HCT116 (cell line): Measurements from ENCODE around the gene GAP43. TPM values are rescaled to one million over a fixed set of nuclear protein-coding genes. Genes with fewer than 3 reads are reported as not detected.

ENCODE experiments used
- ATAC-seq: fragments of 200-7000 bp; cut with Tn5 transposase; 2 replicates; pipeline ENCODE4 v1.9.1; 2020; ENCODE audit warnings: mild to moderate bottlenecking, moderate library complexity
- BruUV-seq: library from RNA; stranded (reverse); fragments of 400-500 nt; replicated peaks from 2 replicates; lab custom pipeline; 2021; lab: Mats Ljungman, UMichigan
- CTCF ChIA-PET: fragments of 300-600 bp; sonication (Branson Sonifier 250); formaldehyde crosslinking; loops from one replicate; lab custom pipeline; 2021; ENCODE audit warnings: antibody characterized with exemption; lab: Charles Lee
- POLR2A ChIA-PET: fragments of 300-600, 350-600 bp; sonication (Branson Sonifier 250); formaldehyde crosslinking; loops from one replicate; lab custom pipeline; 2021; ENCODE audit warnings: antibody characterized with exemption; lab: Charles Lee
- RAD21 ChIA-PET, 2 experiments: fragments of 300-600 bp; sonication (Branson Sonifier 250); formaldehyde crosslinking; loops; one replicate each; lab custom pipeline; 2023; ENCODE audit warnings: low total read pairs in 2 of 2; ENCODE audit not compliant: uncharacterized antibody in 2 of 2, unreplicated experiment in 2 of 2, low non-redundant PET in 1 of 2; lab: Charles Lee
- DNase-seq: peaks from one replicate; pipeline ENCODE4 v3.0.0-alpha.2; 2010; ENCODE audit warnings: low read depth, low spot score
- H2AFZ ChIP-seq: fragments of 200-600 bp; shearing (Covaris generic), sonication (generic); 2 replicates; pipeline ENCODE4 v1.6.1; 2017; ENCODE audit warnings: low read depth, mixed run types, mixed read lengths, antibody characterized with exemption, low read length; ENCODE audit not compliant: poor library complexity, severe bottlenecking
- H3K27ac ChIP-seq: 2 replicates; pipeline ENCODE4 v1.5.1; 2012; ENCODE audit warnings: low read depth, low read length
- H3K27me3 ChIP-seq: fragments of 200-600 bp; sonication (generic); 2 replicates; pipeline ENCODE4 v1.6.1; 2016; ENCODE audit warnings: mixed run types, low read length, mixed read lengths; ENCODE audit not compliant: insufficient read depth
- H3K36me3 ChIP-seq, 2 experiments: fragments of 200-500 bp in 1 of 2; fragments of 200-600 bp in 1 of 2; sonication (Bioruptor generic) in 1 of 2; sonication (generic) in 1 of 2; 2 replicates each; pipeline versions ENCODE4 v1.5.1 to v1.6.1; 2014 to 2016; ENCODE audit warnings: low read length in 2 of 2, inconsistent platforms in 1 of 2, mixed read lengths in 1 of 2, mixed run types in 1 of 2; ENCODE audit not compliant: insufficient read depth in 2 of 2, control insufficient read depth in 1 of 2
- H3K4me1 ChIP-seq, 2 experiments: fragments of 200-600 bp in 1 of 2; sonication (generic) in 1 of 2; 2 replicates each; pipeline versions ENCODE4 v1.5.1 to v1.6.1; 2012 to 2017; ENCODE audit warnings: low read length in 2 of 2, inconsistent platforms in 1 of 2, mild to moderate bottlenecking in 1 of 2, mixed read lengths in 1 of 2, mixed run types in 1 of 2, moderate library complexity in 1 of 2; ENCODE audit not compliant: insufficient read depth in 2 of 2, control insufficient read depth in 1 of 2
- H3K4me2 ChIP-seq: fragments of 200-600 bp; sonication (generic); 2 replicates; pipeline ENCODE4 v1.6.1; 2017; ENCODE audit warnings: mixed run types, low read length, mixed read lengths
- H3K4me3 ChIP-seq, 2 experiments: fragments of 200-600 bp in 1 of 2; sonication (generic) in 1 of 2; replicated peaks in 1 of 2; 2 replicates each; pipeline ENCODE4 v1.5.1; 2011 to 2016; ENCODE audit warnings: low read length in 2 of 2, control low read depth in 1 of 2, low read depth in 1 of 2, mild to moderate bottlenecking in 1 of 2, mixed read lengths in 1 of 2, mixed run types in 1 of 2
- H3K79me2 ChIP-seq: fragments of 200-600 bp; sonication (generic); 2 replicates; pipeline ENCODE4 v1.6.1; 2017; ENCODE audit warnings: mild to moderate bottlenecking, mixed run types, low read length, moderate library complexity, mixed read lengths; ENCODE audit not compliant: insufficient read depth
- H3K9ac ChIP-seq: fragments of 200-600 bp; sonication (generic); 2 replicates; pipeline ENCODE4 v1.6.1; 2016; ENCODE audit warnings: low read length, mixed read lengths
- H3K9me2 ChIP-seq: fragments of 200-600 bp; sonication (generic), shearing (Covaris generic); 2 replicates; pipeline ENCODE4 v1.6.1; 2017; ENCODE audit warnings: mixed run types, mild to moderate bottlenecking, moderate library complexity; ENCODE audit not compliant: insufficient read depth
- H3K9me3 ChIP-seq, 2 experiments: fragments of 200-500 bp in 1 of 2; fragments of 200-600 bp in 1 of 2; sonication (Bioruptor generic) in 1 of 2; sonication (generic) in 1 of 2; 2 replicates each; pipeline ENCODE4 v1.6.1; 2014 to 2017; ENCODE audit warnings: low read length in 2 of 2, mixed read lengths in 2 of 2, inconsistent platforms in 1 of 2, low read depth in 1 of 2, mild to moderate bottlenecking in 1 of 2, mixed run types in 1 of 2, moderate library complexity in 1 of 2; ENCODE audit not compliant: control insufficient read depth in 1 of 2, insufficient read depth in 1 of 2
- H4K20me1 ChIP-seq: fragments of 200-600 bp; sonication (generic), shearing (Covaris generic); 2 replicates; pipeline ENCODE4 v1.6.1; 2017; ENCODE audit warnings: mixed run types, mild to moderate bottlenecking, moderate library complexity; ENCODE audit not compliant: insufficient read depth
- ELF1 ChIP-seq: IDR thresholded peaks from 2 replicates; pipeline ENCODE4 v1.6.1; 2012; ENCODE audit warnings: low read depth, borderline replicate concordance
- EZH2 ChIP-seq: fragments of 200-600 bp; sonication (generic); IDR thresholded peaks from 2 replicates; pipeline ENCODE4 v1.6.1; 2017; ENCODE audit warnings: antibody characterized with exemption, mixed run types
- FOSL1 ChIP-seq: IDR thresholded peaks from 2 replicates; pipeline ENCODE4 v1.6.1; 2012; ENCODE audit warnings: low read depth
- JUND ChIP-seq: IDR thresholded peaks from 2 replicates; pipeline ENCODE4 v1.6.1; 2012
- POLR2A ChIP-seq: IDR thresholded peaks from 2 replicates; pipeline ENCODE4 v1.7.0; 2011; ENCODE audit warnings: borderline replicate concordance; ENCODE audit not compliant: insufficient read depth, insufficient read length; ENCODE audit errors: extremely low read depth
- POLR2AphosphoS5 ChIP-seq: IDR thresholded peaks from 2 replicates; pipeline ENCODE4 v1.6.1; 2011; ENCODE audit warnings: mild to moderate bottlenecking, low read depth, low read length, moderate library complexity
- SP1 ChIP-seq: IDR thresholded peaks from 2 replicates; pipeline ENCODE4 v1.6.1; 2012; ENCODE audit warnings: low read depth
- SRF ChIP-seq: IDR thresholded peaks from 2 replicates; pipeline ENCODE4 v1.6.1; 2012; ENCODE audit warnings: low read depth
- TCF7L2 ChIP-seq: IDR thresholded peaks from 2 replicates; pipeline ENCODE4 v1.7.0; 2011; ENCODE audit warnings: borderline replicate concordance, inconsistent platforms; ENCODE audit not compliant: insufficient read depth, insufficient read length; ENCODE audit errors: extremely low read depth
- ZFX ChIP-seq: fragments of 450-650 bp; IDR thresholded peaks from 2 replicates; pipeline ENCODE4 v1.6.1; 2017
- intact Hi-C: fragments of 100-400 bp; cut with micrococcal nuclease; formaldehyde crosslinking; loops from 2 replicates; pipeline ENCODE4 v1.10.0; 2022
- total RNA-seq: library from RNA; stranded (reverse); gene quantifications from one replicate; pipeline ENCODE4 v1.2.1, GENCODE V29; 2021; ENCODE audit not compliant: unreplicated experiment
- TF ChIP-seq, protein P1 (sequence below): IDR thresholded peaks from 2 replicates; pipeline ENCODE4 v1.6.1; 2012; ENCODE audit warnings: low read depth
- TF ChIP-seq, protein P2 (sequence below): IDR thresholded peaks from 2 replicates; pipeline ENCODE4 v1.6.1; 2012
- TF ChIP-seq, protein P3 (sequence below), 3 experiments: fragments of 200-600 bp in 1 of 3; sonication (generic) in 1 of 3; IDR thresholded peaks in 2 of 3; conservative IDR thresholded peaks in 1 of 3; 2 replicates each; pipeline ENCODE4 v1.5.1; 2012 to 2017; ENCODE audit warnings: low read depth in 2 of 3, low read length in 2 of 3, antibody characterized with exemption in 1 of 3, borderline replicate concordance in 1 of 3, control low read depth in 1 of 3, mild to moderate bottlenecking in 1 of 3, mixed read lengths in 1 of 3, mixed run types in 1 of 3, moderate library complexity in 1 of 3; ENCODE audit not compliant: insufficient read depth in 1 of 3
- TF ChIP-seq, protein P4 (sequence below): IDR thresholded peaks from 2 replicates; pipeline ENCODE4 v1.6.1; 2012

The GAP43 gene
- total RNA-seq, 1 experiment from 2014 or later, result not detected

DNA sequence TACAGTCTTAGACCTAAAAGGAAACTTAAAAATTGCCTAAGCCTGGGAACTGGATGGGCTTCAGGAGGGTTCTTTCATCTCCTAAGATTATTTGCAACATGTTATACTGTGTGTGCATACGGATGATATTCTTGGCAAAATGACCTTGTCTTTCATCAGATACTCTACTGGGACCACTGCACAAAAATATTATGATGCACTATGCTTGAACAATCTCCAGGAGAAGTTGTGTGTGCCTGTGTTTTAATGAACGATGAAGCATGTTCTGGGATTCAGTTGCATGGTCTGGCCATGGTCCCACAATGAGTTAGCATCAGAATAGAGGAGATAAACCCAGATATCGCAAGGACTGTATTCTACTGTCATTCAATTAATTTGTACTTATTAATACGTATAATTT is 68.7 kb downstream of the GAP43 start:
- peaks cover 0 to 6% of the 10 kb centered on the region in 2 experiments; a peak in 1 of 4 replicates for H3K4me1 ChIP-seq
- BruUV-seq, result no TSS peak
- ChIA-PET POLR2A (no interaction called here), CTCF (interaction anchor here (0.7 to 1.1 kb wide), 3 partner anchors 123 to 865 kb away, joined by 3 read pairs; no protein-coding TSS in a partner anchor), RAD21 (interaction anchor here in 1 of 2 experiments (1.2 kb wide), 1 partner anchor 246 kb away, joined by 3 read pairs; no protein-coding TSS in a partner anchor)
- no peak for ATAC-seq
- H3K9me2 ChIP-seq, result no peaks in the 10 kb centered on the region
- H3K36me3 ChIP-seq, result no peaks in the 10 kb centered on the region
- no peak overlapping the region for H3K4me3 ChIP-seq
- H3K9ac ChIP-seq, result no peak overlapping the region
- H3K27ac ChIP-seq, result no peak overlapping the region
- intact Hi-C loops, result loop anchor here (2.0 to 10.0 kb wide), 4 partner anchors 93 to 865 kb away; no protein-coding TSS in a partner anchor
- H3K27me3 ChIP-seq, result no peaks in the 10 kb centered on the region
- no peaks in the 10 kb centered on the region for H3K79me2 ChIP-seq
- no peaks in the 10 kb centered on the region for H3K9me3 ChIP-seq
- H3K4me2 ChIP-seq, result no peak overlapping the region
- no peak for DNase-seq
- H4K20me1 ChIP-seq, result no peaks in the 10 kb centered on the region; the same call in 1 of the 2 replicates
- H2AFZ ChIP-seq, result peak overlapping the region; percentile 83
- no peak for TF ChIP-seq FOSL1
- TF ChIP-seq, protein P1, sequence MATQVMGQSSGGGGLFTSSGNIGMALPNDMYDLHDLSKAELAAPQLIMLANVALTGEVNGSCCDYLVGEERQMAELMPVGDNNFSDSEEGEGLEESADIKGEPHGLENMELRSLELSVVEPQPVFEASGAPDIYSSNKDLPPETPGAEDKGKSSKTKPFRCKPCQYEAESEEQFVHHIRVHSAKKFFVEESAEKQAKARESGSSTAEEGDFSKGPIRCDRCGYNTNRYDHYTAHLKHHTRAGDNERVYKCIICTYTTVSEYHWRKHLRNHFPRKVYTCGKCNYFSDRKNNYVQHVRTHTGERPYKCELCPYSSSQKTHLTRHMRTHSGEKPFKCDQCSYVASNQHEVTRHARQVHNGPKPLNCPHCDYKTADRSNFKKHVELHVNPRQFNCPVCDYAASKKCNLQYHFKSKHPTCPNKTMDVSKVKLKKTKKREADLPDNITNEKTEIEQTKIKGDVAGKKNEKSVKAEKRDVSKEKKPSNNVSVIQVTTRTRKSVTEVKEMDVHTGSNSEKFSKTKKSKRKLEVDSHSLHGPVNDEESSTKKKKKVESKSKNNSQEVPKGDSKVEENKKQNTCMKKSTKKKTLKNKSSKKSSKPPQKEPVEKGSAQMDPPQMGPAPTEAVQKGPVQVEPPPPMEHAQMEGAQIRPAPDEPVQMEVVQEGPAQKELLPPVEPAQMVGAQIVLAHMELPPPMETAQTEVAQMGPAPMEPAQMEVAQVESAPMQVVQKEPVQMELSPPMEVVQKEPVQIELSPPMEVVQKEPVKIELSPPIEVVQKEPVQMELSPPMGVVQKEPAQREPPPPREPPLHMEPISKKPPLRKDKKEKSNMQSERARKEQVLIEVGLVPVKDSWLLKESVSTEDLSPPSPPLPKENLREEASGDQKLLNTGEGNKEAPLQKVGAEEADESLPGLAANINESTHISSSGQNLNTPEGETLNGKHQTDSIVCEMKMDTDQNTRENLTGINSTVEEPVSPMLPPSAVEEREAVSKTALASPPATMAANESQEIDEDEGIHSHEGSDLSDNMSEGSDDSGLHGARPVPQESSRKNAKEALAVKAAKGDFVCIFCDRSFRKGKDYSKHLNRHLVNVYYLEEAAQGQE, result no peak
- TF ChIP-seq ELF1, result no peak
- no peak for TF ChIP-seq ZFX
- TF ChIP-seq, protein P2, sequence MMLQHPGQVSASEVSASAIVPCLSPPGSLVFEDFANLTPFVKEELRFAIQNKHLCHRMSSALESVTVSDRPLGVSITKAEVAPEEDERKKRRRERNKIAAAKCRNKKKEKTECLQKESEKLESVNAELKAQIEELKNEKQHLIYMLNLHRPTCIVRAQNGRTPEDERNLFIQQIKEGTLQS, result no peak
- no peak for TF ChIP-seq POLR2A
- TF ChIP-seq, protein P3, sequence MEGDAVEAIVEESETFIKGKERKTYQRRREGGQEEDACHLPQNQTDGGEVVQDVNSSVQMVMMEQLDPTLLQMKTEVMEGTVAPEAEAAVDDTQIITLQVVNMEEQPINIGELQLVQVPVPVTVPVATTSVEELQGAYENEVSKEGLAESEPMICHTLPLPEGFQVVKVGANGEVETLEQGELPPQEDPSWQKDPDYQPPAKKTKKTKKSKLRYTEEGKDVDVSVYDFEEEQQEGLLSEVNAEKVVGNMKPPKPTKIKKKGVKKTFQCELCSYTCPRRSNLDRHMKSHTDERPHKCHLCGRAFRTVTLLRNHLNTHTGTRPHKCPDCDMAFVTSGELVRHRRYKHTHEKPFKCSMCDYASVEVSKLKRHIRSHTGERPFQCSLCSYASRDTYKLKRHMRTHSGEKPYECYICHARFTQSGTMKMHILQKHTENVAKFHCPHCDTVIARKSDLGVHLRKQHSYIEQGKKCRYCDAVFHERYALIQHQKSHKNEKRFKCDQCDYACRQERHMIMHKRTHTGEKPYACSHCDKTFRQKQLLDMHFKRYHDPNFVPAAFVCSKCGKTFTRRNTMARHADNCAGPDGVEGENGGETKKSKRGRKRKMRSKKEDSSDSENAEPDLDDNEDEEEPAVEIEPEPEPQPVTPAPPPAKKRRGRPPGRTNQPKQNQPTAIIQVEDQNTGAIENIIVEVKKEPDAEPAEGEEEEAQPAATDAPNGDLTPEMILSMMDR (IDR thresholded peaks at IDR 0.05 in 2 of 3, conservative IDR thresholded peaks at IDR 0.05 in 1 of 3; ENCODE audit: borderline replicate concordance in 1 of 3, insufficient read depth in 1 of 3, low read depth in 2 of 3, low read length in 2 of 3), result no peak
- TF ChIP-seq EZH2, result no peak
- no peak for TF ChIP-seq SRF
- no peak for TF ChIP-seq SP1
- TF ChIP-seq POLR2AphosphoS5, result no peak
- TF ChIP-seq JUND, result no peak
- TF ChIP-seq, protein P4, sequence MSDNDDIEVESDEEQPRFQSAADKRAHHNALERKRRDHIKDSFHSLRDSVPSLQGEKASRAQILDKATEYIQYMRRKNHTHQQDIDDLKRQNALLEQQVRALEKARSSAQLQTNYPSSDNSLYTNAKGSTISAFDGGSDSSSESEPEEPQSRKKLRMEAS, result no peak
- TF ChIP-seq TCF7L2, result no peak
- TF ChIP-seq, all 23 proteins: peak for 0
